OCI-LY7 (cell line): ENCODE measurements around the gene HSF2BP. TPM values are rescaled to one million over a fixed set of nuclear protein-coding genes. Genes with fewer than 3 reads are reported as not detected.

Experiments
- BruUV-seq: library from RNA; stranded (reverse); fragments of 400-500 nt; replicated peaks from 2 replicates; lab custom pipeline; 2021; lab: Mats Ljungman, UMichigan
- CTCF ChIA-PET: fragments of 300-600 bp; sonication (Branson Sonifier 250); formaldehyde crosslinking; loops from one replicate; lab custom pipeline; 2022; ENCODE audit warnings: antibody characterized with exemption; ENCODE audit not compliant: unreplicated experiment; lab: Charles Lee
- POLR2A ChIA-PET: fragments of 300-600 bp; sonication (Branson Sonifier 250); formaldehyde crosslinking; loops from one replicate; lab custom pipeline; 2022; ENCODE audit warnings: antibody characterized with exemption; lab: Charles Lee
- DNase-seq: peaks from one replicate; pipeline ENCODE4 v3.0.0-alpha.2; 2015; ENCODE audit warnings: low spot score
- H2AFZ ChIP-seq: fragments of 200-600 bp; sonication (generic), shearing (Covaris generic); 2 replicates; pipeline ENCODE4 v1.6.1; 2014; ENCODE audit warnings: mild to moderate bottlenecking, antibody characterized with exemption, low read length, moderate library complexity
- H3K27ac ChIP-seq: fragments of 200-600 bp; sonication (generic); 2 replicates; pipeline ENCODE4 v1.5.1; 2014; ENCODE audit warnings: mixed run types, low read depth, mild to moderate bottlenecking, moderate library complexity, low read length, inconsistent platforms; ENCODE audit not compliant: poor library complexity, severe bottlenecking
- H3K36me3 ChIP-seq: fragments of 200-600 bp; sonication (generic); 2 replicates; pipeline ENCODE4 v1.6.1; 2014; ENCODE audit warnings: mild to moderate bottlenecking, antibody characterized with exemption, low read length, moderate library complexity, mixed read lengths; ENCODE audit not compliant: insufficient read depth
- H3K4me1 ChIP-seq: fragments of 200-600 bp; sonication (generic); 2 replicates; pipeline ENCODE4 v1.5.1; 2014; ENCODE audit warnings: mild to moderate bottlenecking, low read length; ENCODE audit not compliant: insufficient read depth, poor library complexity, severe bottlenecking
- H3K4me2 ChIP-seq: fragments of 200-600 bp; sonication (generic); 2 replicates; pipeline ENCODE4 v1.6.1; 2014; ENCODE audit warnings: mild to moderate bottlenecking, low read length
- H3K4me3 ChIP-seq: fragments of 200-600 bp; sonication (generic); 2 replicates; pipeline ENCODE4 v1.5.1; 2014; ENCODE audit warnings: mild to moderate bottlenecking, low read depth, low read length; ENCODE audit not compliant: poor library complexity, severe bottlenecking
- H3K79me2 ChIP-seq: fragments of 200-600 bp; sonication (generic); 2 replicates; pipeline ENCODE4 v1.6.1; 2016; ENCODE audit warnings: low read depth, mild to moderate bottlenecking, low read length, moderate library complexity, mixed read lengths; ENCODE audit not compliant: insufficient read depth
- H3K9me2 ChIP-seq: fragments of 200-600 bp; sonication (generic); 2 replicates; pipeline ENCODE4 v1.6.1; 2016; ENCODE audit warnings: mild to moderate bottlenecking, low read length, mixed read lengths; ENCODE audit not compliant: insufficient read depth
- H3K9me3 ChIP-seq: fragments of 200-600 bp; sonication (generic); 2 replicates; pipeline ENCODE4 v1.6.1; 2014; ENCODE audit warnings: mild to moderate bottlenecking, mixed run types, low read length, mixed read lengths
- H4K20me1 ChIP-seq: fragments of 200-600 bp; sonication (generic); 2 replicates; pipeline ENCODE4 v1.6.1; 2014; ENCODE audit warnings: mild to moderate bottlenecking, antibody characterized with exemption, low read length, moderate library complexity, mixed read lengths; ENCODE audit not compliant: insufficient read depth
- CTCF ChIP-seq: fragments of 200-600 bp; sonication (generic); conservative IDR thresholded peaks from 2 replicates; pipeline ENCODE4 v1.5.1; 2014; ENCODE audit warnings: mild to moderate bottlenecking, antibody characterized with exemption, low read length, moderate library complexity, mixed read lengths
- EZH2phosphoT487 ChIP-seq: fragments of 200-600 bp; sonication (generic); IDR thresholded peaks from 2 replicates; pipeline ENCODE4 v1.6.1; 2018; ENCODE audit warnings: low read depth, borderline replicate concordance, mild to moderate bottlenecking, mixed run types, antibody characterized with exemption, low read length, moderate library complexity, mixed read lengths
- intact Hi-C: fragments of 100-400 bp; cut with micrococcal nuclease; formaldehyde crosslinking; loops from one replicate; pipeline ENCODE4 v1.10.0; 2022; ENCODE audit not compliant: unreplicated experiment
- total RNA-seq, 2 experiments: library from RNA; depleted of rRNA in 1 of 2; stranded (reverse); fragments of >200 nt in 1 of 2; shearing (Covaris generic) in 1 of 2; gene quantifications; 2 replicates each; pipeline ENCODE4 v1.2.3, GENCODE V29; 2014 to 2022

The HSF2BP gene
- total RNA-seq, 2 experiments from 2014 or later, result 3.5 to 5.1 TPM

GRCh38 chr21:43602266-43603232 is 56.7 kb downstream of the HSF2BP start:
- Histone ChIP-seq H3K4me3 (no peak overlapping the region), H3K79me2 (no peaks in the 10 kb centered on the region), H2AFZ (no peak overlapping the region), H3K9me3 (no peaks in the 10 kb centered on the region), H3K36me3 (no peaks in the 10 kb centered on the region), H4K20me1 (no peaks in the 10 kb centered on the region), H3K4me1 (peaks cover 4% of the 10 kb centered on the region), H3K4me2 (no peak overlapping the region), H3K27ac (no peak overlapping the region), H3K9me2 (no peaks in the 10 kb centered on the region)
- CTCF ChIA-PET, result no interaction called here
- no peak for TF ChIP-seq EZH2phosphoT487
- TF ChIP-seq CTCF, result no peak
- intact Hi-C loops, result no loop called here
- no TSS peak for BruUV-seq
- POLR2A ChIA-PET, result interaction anchor here (1.1 to 1.5 kb wide), 2 partner anchors 16 to 22 kb away, joined by 3 to 4 read pairs; no protein-coding TSS in a partner anchor
- no peak for DNase-seq

GRCh38 chr21:43600642-43601402 is 58.5 kb downstream of the HSF2BP start:
- Histone ChIP-seq H3K27ac (no peak overlapping the region), H2AFZ (no peak overlapping the region), H4K20me1 (no peaks in the 10 kb centered on the region), H3K36me3 (no peaks in the 10 kb centered on the region), H3K9me2 (no peaks in the 10 kb centered on the region), H3K79me2 (no peaks in the 10 kb centered on the region), H3K4me3 (no peak overlapping the region), H3K4me2 (no peak overlapping the region), H3K4me1 (peaks cover 4% of the 10 kb centered on the region), H3K9me3 (no peaks in the 10 kb centered on the region)
- TF ChIP-seq EZH2phosphoT487 (no peak), CTCF (no peak)
- no TSS peak for BruUV-seq
- intact Hi-C loops, result no loop called here
- no peak for DNase-seq
- CTCF ChIA-PET, result no interaction called here
- POLR2A ChIA-PET, result interaction anchor here (0.6 to 1.5 kb wide), 2 partner anchors 20 to 76 kb away, joined by 4 to 5 read pairs; no protein-coding TSS in a partner anchor
